ENCODE measurements around the gene CRHR2. TPM values are rescaled to one million over a fixed set of nuclear protein-coding genes. Genes with fewer than 3 reads are reported as not detected.

Gene CRHR2
- polyA plus RNA-seq, 2 donors = 0.04 to 0.06 TPM

- WGBS, 2 donors = 82 to 88% methylated on average over 6 of the region's 6 CpGs
- H3K9me3 ChIP-seq (ENCODE audit: control insufficient read depth in 2 of 2, insufficient read depth in 1 of 2, low read depth in 1 of 2, low read length in 1 of 2) = no peaks in the 10 kb centered on the region
- peaks cover 0 to 4% of the 10 kb centered on the region in 2 donors for H3K27me3 ChIP-seq (ENCODE audit: control insufficient read depth in 1 of 2, insufficient read depth in 2 of 2, low read length in 2 of 2)
- H3K36me3 ChIP-seq (ENCODE audit: control insufficient read depth in 2 of 2, insufficient read depth in 2 of 2, low read length in 1 of 2) = no peaks in the 10 kb centered on the region
- no peak overlapping the region for H3K4me3 ChIP-seq (ENCODE audit: low read depth in 1 of 2, low read length in 2 of 2)
- no peak overlapping the region for H3K27ac ChIP-seq (ENCODE audit: low read depth in 2 of 2, low read length in 1 of 2)
- H3K4me1 ChIP-seq (ENCODE audit: control insufficient read depth in 2 of 2, insufficient read depth in 2 of 2, low read length in 1 of 2) = peaks cover 1 to 3% of the 10 kb centered on the region in 2 donors
Measured at GRCh38 chr7:30687604-30688003, 5.3 kb upstream of the CRHR2 start.

GRCh38 chr7:30684351-30684750 lies 2.1 kb upstream of the CRHR2 start:
- Histone ChIP-seq H3K27me3 (ENCODE audit: control insufficient read depth in 1 of 2, insufficient read depth in 2 of 2, low read length in 2 of 2) (peaks cover 0 to 13% of the 10 kb centered on the region in 2 donors), H3K4me1 (ENCODE audit: control insufficient read depth in 2 of 2, insufficient read depth in 2 of 2, low read length in 1 of 2) (peaks cover 7 to 10% of the 10 kb centered on the region in 2 donors), H3K27ac (ENCODE audit: low read depth in 2 of 2, low read length in 1 of 2) (no peak overlapping the region), H3K36me3 (ENCODE audit: control insufficient read depth in 2 of 2, insufficient read depth in 2 of 2, low read length in 1 of 2) (no peaks in the 10 kb centered on the region), H3K9me3 (ENCODE audit: control insufficient read depth in 2 of 2, insufficient read depth in 1 of 2, low read depth in 1 of 2, low read length in 1 of 2) (no peaks in the 10 kb centered on the region), H3K4me3 (ENCODE audit: low read depth in 1 of 2, low read length in 2 of 2) (no peak overlapping the region)
- 63 to 64% methylated on average over 2 of the region's 2 CpGs for WGBS, 2 donors

GRCh38 chr7:30683816-30684215 lies 1.6 kb upstream of the CRHR2 start:
- H3K9me3 ChIP-seq (ENCODE audit: control insufficient read depth in 2 of 2, insufficient read depth in 1 of 2, low read depth in 1 of 2, low read length in 1 of 2) = no peaks in the 10 kb centered on the region
- peaks cover 0 to 13% of the 10 kb centered on the region in 2 donors for H3K27me3 ChIP-seq (ENCODE audit: control insufficient read depth in 1 of 2, insufficient read depth in 2 of 2, low read length in 2 of 2)
- 84 to 93% methylated on average over 3 of the region's 3 CpGs for WGBS, 2 donors
- no peak overlapping the region for H3K4me3 ChIP-seq (ENCODE audit: low read depth in 1 of 2, low read length in 2 of 2)
- no peak overlapping the region for H3K27ac ChIP-seq (ENCODE audit: low read depth in 2 of 2, low read length in 1 of 2)
- peaks cover 7 to 10% of the 10 kb centered on the region in 2 donors for H3K4me1 ChIP-seq (ENCODE audit: control insufficient read depth in 2 of 2, insufficient read depth in 2 of 2, low read length in 1 of 2)
- H3K36me3 ChIP-seq (ENCODE audit: control insufficient read depth in 2 of 2, insufficient read depth in 2 of 2, low read length in 1 of 2) = no peaks in the 10 kb centered on the region

- Histone ChIP-seq H3K27me3 (ENCODE audit: control insufficient read depth in 1 of 2, insufficient read depth in 2 of 2, low read length in 2 of 2) (peaks cover 0 to 13% of the 10 kb centered on the region in 2 donors), H3K4me1 (ENCODE audit: control insufficient read depth in 2 of 2, insufficient read depth in 2 of 2, low read length in 1 of 2) (peaks cover 7 to 10% of the 10 kb centered on the region in 2 donors), H3K36me3 (ENCODE audit: control insufficient read depth in 2 of 2, insufficient read depth in 2 of 2, low read length in 1 of 2) (no peaks in the 10 kb centered on the region), H3K9me3 (ENCODE audit: control insufficient read depth in 2 of 2, insufficient read depth in 1 of 2, low read depth in 1 of 2, low read length in 1 of 2) (no peaks in the 10 kb centered on the region), H3K4me3 (ENCODE audit: low read depth in 1 of 2, low read length in 2 of 2) (no peak overlapping the region), H3K27ac (ENCODE audit: low read depth in 2 of 2, low read length in 1 of 2) (no peak overlapping the region)
- WGBS, 2 donors = 79 to 90% methylated on average over 4 to 5 of the region's 5 CpGs
Measured at GRCh38 chr7:30683306-30683705, 1.1 kb upstream of the CRHR2 start.

- Histone ChIP-seq H3K9me3 (ENCODE audit: control insufficient read depth in 2 of 2, insufficient read depth in 1 of 2, low read depth in 1 of 2, low read length in 1 of 2) (no peaks in the 10 kb centered on the region), H3K27ac (ENCODE audit: low read depth in 2 of 2, low read length in 1 of 2) (no peak overlapping the region), H3K27me3 (ENCODE audit: control insufficient read depth in 1 of 2, insufficient read depth in 2 of 2, low read length in 2 of 2) (peaks cover 0 to 13% of the 10 kb centered on the region in 2 donors), H3K4me3 (ENCODE audit: low read depth in 1 of 2, low read length in 2 of 2) (peak overlapping the region; percentile 22 to 23), H3K36me3 (ENCODE audit: control insufficient read depth in 2 of 2, insufficient read depth in 2 of 2, low read length in 1 of 2) (no peaks in the 10 kb centered on the region), H3K4me1 (ENCODE audit: control insufficient read depth in 2 of 2, insufficient read depth in 2 of 2, low read length in 1 of 2) (peaks cover 7% of the 10 kb centered on the region in 2 donors)
- 2 to 4% methylated on average over 29 to 40 of the region's 40 CpGs for WGBS, 2 donors
Measured at GRCh38 chr7:30681815-30682211, 443 bp downstream of the CRHR2 start.

- Histone ChIP-seq H3K4me1 (ENCODE audit: control insufficient read depth in 2 of 2, insufficient read depth in 2 of 2, low read length in 1 of 2) (peaks cover 7% of the 10 kb centered on the region in 2 donors), H3K9me3 (ENCODE audit: control insufficient read depth in 2 of 2, insufficient read depth in 1 of 2, low read depth in 1 of 2, low read length in 1 of 2) (no peaks in the 10 kb centered on the region), H3K4me3 (ENCODE audit: low read depth in 1 of 2, low read length in 2 of 2) (no peak overlapping the region), H3K27me3 (ENCODE audit: control insufficient read depth in 1 of 2, insufficient read depth in 2 of 2, low read length in 2 of 2) (peaks cover 0 to 13% of the 10 kb centered on the region in 2 donors), H3K27ac (ENCODE audit: low read depth in 2 of 2, low read length in 1 of 2) (no peak overlapping the region), H3K36me3 (ENCODE audit: control insufficient read depth in 2 of 2, insufficient read depth in 2 of 2, low read length in 1 of 2) (no peaks in the 10 kb centered on the region)
- WGBS, 2 donors = 23 to 26% methylated on average over 16 of the region's 16 CpGs
Measured at GRCh38 chr7:30681331-30681797, 892 bp downstream of the CRHR2 start.

- Histone ChIP-seq H3K4me3 (ENCODE audit: low read depth in 1 of 2, low read length in 2 of 2) (no peak overlapping the region), H3K27me3 (ENCODE audit: control insufficient read depth in 1 of 2, insufficient read depth in 2 of 2, low read length in 2 of 2) (peaks cover 0 to 13% of the 10 kb centered on the region in 2 donors), H3K9me3 (ENCODE audit: control insufficient read depth in 2 of 2, insufficient read depth in 1 of 2, low read depth in 1 of 2, low read length in 1 of 2) (no peaks in the 10 kb centered on the region), H3K4me1 (ENCODE audit: control insufficient read depth in 2 of 2, insufficient read depth in 2 of 2, low read length in 1 of 2) (peaks cover 7% of the 10 kb centered on the region in 2 donors), H3K36me3 (ENCODE audit: control insufficient read depth in 2 of 2, insufficient read depth in 2 of 2, low read length in 1 of 2) (no peaks in the 10 kb centered on the region), H3K27ac (ENCODE audit: low read depth in 2 of 2, low read length in 1 of 2) (no peak overlapping the region)
- WGBS, 2 donors = 14 to 19% methylated on average over 2 of the region's 2 CpGs
Measured at GRCh38 chr7:30679664-30680063, 2.6 kb downstream of the CRHR2 start.

- Histone ChIP-seq H3K27ac (ENCODE audit: low read depth in 2 of 2, low read length in 1 of 2) (no peak overlapping the region), H3K4me1 (ENCODE audit: control insufficient read depth in 2 of 2, insufficient read depth in 2 of 2, low read length in 1 of 2) (peaks cover 7% of the 10 kb centered on the region in 2 donors), H3K36me3 (ENCODE audit: control insufficient read depth in 2 of 2, insufficient read depth in 2 of 2, low read length in 1 of 2) (no peaks in the 10 kb centered on the region), H3K9me3 (ENCODE audit: control insufficient read depth in 2 of 2, insufficient read depth in 1 of 2, low read depth in 1 of 2, low read length in 1 of 2) (no peaks in the 10 kb centered on the region), H3K27me3 (ENCODE audit: control insufficient read depth in 1 of 2, insufficient read depth in 2 of 2, low read length in 2 of 2) (peaks cover 0 to 13% of the 10 kb centered on the region in 2 donors), H3K4me3 (ENCODE audit: low read depth in 1 of 2, low read length in 2 of 2) (no peak overlapping the region)
- 83 to 87% methylated on average over 2 of the region's 2 CpGs for WGBS, 2 donors
Measured at GRCh38 chr7:30678805-30679204, 3.5 kb downstream of the CRHR2 start.

GRCh38 chr7:30674876-30675275 lies 7.4 kb downstream of the CRHR2 start:
- Histone ChIP-seq H3K4me3 (ENCODE audit: low read depth in 1 of 2, low read length in 2 of 2) (no peak overlapping the region), H3K9me3 (ENCODE audit: control insufficient read depth in 2 of 2, insufficient read depth in 1 of 2, low read depth in 1 of 2, low read length in 1 of 2) (no peaks in the 10 kb centered on the region), H3K27me3 (ENCODE audit: control insufficient read depth in 1 of 2, insufficient read depth in 2 of 2, low read length in 2 of 2) (peaks cover 0 to 3% of the 10 kb centered on the region in 2 donors), H3K27ac (ENCODE audit: low read depth in 2 of 2, low read length in 1 of 2) (no peak overlapping the region), H3K36me3 (ENCODE audit: control insufficient read depth in 2 of 2, insufficient read depth in 2 of 2, low read length in 1 of 2) (no peaks in the 10 kb centered on the region), H3K4me1 (ENCODE audit: control insufficient read depth in 2 of 2, insufficient read depth in 2 of 2, low read length in 1 of 2) (no peaks in the 10 kb centered on the region)
- 54 to 56% methylated on average over 2 of the region's 2 CpGs for WGBS, 2 donors

- no peaks in the 10 kb centered on the region for H3K27me3 ChIP-seq (ENCODE audit: control insufficient read depth in 1 of 2, insufficient read depth in 2 of 2, low read length in 2 of 2)
- no peak overlapping the region for H3K27ac ChIP-seq (ENCODE audit: low read depth in 2 of 2, low read length in 1 of 2)
- no peak overlapping the region for H3K4me3 ChIP-seq (ENCODE audit: low read depth in 1 of 2, low read length in 2 of 2)
- WGBS, 2 donors = 47 to 56% methylated on average over 1 of the region's 1 CpG
- no peaks in the 10 kb centered on the region for H3K9me3 ChIP-seq (ENCODE audit: control insufficient read depth in 2 of 2, insufficient read depth in 1 of 2, low read depth in 1 of 2, low read length in 1 of 2)
- H3K36me3 ChIP-seq (ENCODE audit: control insufficient read depth in 2 of 2, insufficient read depth in 2 of 2, low read length in 1 of 2) = no peaks in the 10 kb centered on the region
- no peaks in the 10 kb centered on the region for H3K4me1 ChIP-seq (ENCODE audit: control insufficient read depth in 2 of 2, insufficient read depth in 2 of 2, low read length in 1 of 2)
Measured at GRCh38 chr7:30674420-30674819, 7.8 kb downstream of the CRHR2 start.

Data from esophagus (tissue), 2 donors.